K562 (cell line): ENCODE results near the gene RNF224. TPM values are rescaled to one million over a fixed set of nuclear protein-coding genes. Genes with fewer than 3 reads are reported as not detected.

Experiments used
- ATAC-seq: fragments of 200-7000 bp; cut with Tn5 transposase; 3 replicates; pipeline ENCODE4 v1.9.1; 2020; ENCODE audit warnings: moderate library complexity
- BruUV-seq: library from RNA; stranded (reverse); fragments of 400-500 nt; replicated peaks from 2 replicates; lab custom pipeline; 2021; lab: Mats Ljungman, UMichigan
- CTCF ChIA-PET: fragments of 300-600 bp; formaldehyde crosslinking; extraction: SDS; loops from one replicate; lab custom pipeline; 2021; ENCODE audit warnings: low intra/inter-chr PET ratio; lab: Yijun Ruan, JAX
- POLR2A ChIA-PET: fragments of 300-600, 350-650 bp; sonication (Branson Sonifier 250); formaldehyde crosslinking; extraction: SDS; loops from one replicate; lab custom pipeline; 2021; ENCODE audit warnings: antibody characterized with exemption, inconsistent platforms; lab: Yijun Ruan, JAX
- DNase-seq, 4 experiments: peaks; one replicate each; pipeline versions ENCODE4 v3.0.0 to v3.0.0-alpha.2; 2011 to 2018; ENCODE audit warnings: low spot score in 3 of 4, mixed read lengths in 3 of 4; ENCODE audit errors: extremely low read depth in 1 of 4
- FAIRE-seq: peaks from 2 replicates; lab custom pipeline; 2011; peaks lifted over from hg19 to GRCh38; lab: Jason Lieb, UNC
- H2AFZ ChIP-seq: 2 replicates; pipeline ENCODE4 v1.6.0; 2011; ENCODE audit warnings: low read depth, low read length, control low read depth, inconsistent platforms
- H3K27ac ChIP-seq: fragments of 200-600 bp; 3 replicates; pipeline ENCODE4 v1.8.0; 2011; ENCODE audit warnings: low read depth, mild to moderate bottlenecking, control low read depth, inconsistent platforms, low read length, moderate library complexity, mixed read lengths; ENCODE audit errors: extremely low read depth
- H3K27me3 ChIP-seq, 2 experiments: fragments of 300-600 bp in 1 of 2; 2 replicates in 1 of 2; 3 replicates in 1 of 2; pipeline versions ENCODE4 v1.6.0 to v1.8.0; 2011; ENCODE audit warnings: inconsistent platforms in 2 of 2, low read length in 2 of 2, mild to moderate bottlenecking in 1 of 2, mixed read lengths in 1 of 2, moderate library complexity in 1 of 2; ENCODE audit not compliant: control insufficient read depth in 2 of 2, insufficient read depth in 2 of 2
- H3K36me3 ChIP-seq: fragments of 300-600 bp; 3 replicates; pipeline ENCODE4 v1.8.0; 2011; ENCODE audit warnings: mild to moderate bottlenecking, low read length, inconsistent platforms; ENCODE audit not compliant: control insufficient read depth, insufficient read depth
- H3K4me1 ChIP-seq, 2 experiments: fragments of 200-600 bp in 1 of 2; replicated peaks in 1 of 2; 2 replicates in 1 of 2; 3 replicates in 1 of 2; pipeline versions ENCODE4 v1.5.1 to v1.8.0; 2011; ENCODE audit warnings: inconsistent platforms in 2 of 2, low read length in 2 of 2, mild to moderate bottlenecking in 1 of 2, mixed read lengths in 1 of 2, moderate library complexity in 1 of 2; ENCODE audit not compliant: control insufficient read depth in 2 of 2, insufficient read depth in 2 of 2
- H3K4me2 ChIP-seq: 2 replicates; pipeline ENCODE4 v1.6.1; 2011; ENCODE audit warnings: low read length, control low read depth, inconsistent platforms, mixed read lengths; ENCODE audit not compliant: insufficient read depth
- H3K4me3 ChIP-seq: fragments of 200-600 bp; sonication (generic), shearing (Covaris generic); 2 replicates; pipeline ENCODE4 v1.5.1; 2016; ENCODE audit warnings: control low read depth, inconsistent platforms
- H3K79me2 ChIP-seq: fragments of 200-600 bp; 3 replicates; pipeline ENCODE4 v1.8.0; 2011; ENCODE audit warnings: low read length, inconsistent platforms; ENCODE audit not compliant: control insufficient read depth, insufficient read depth
- H3K9ac ChIP-seq, 2 experiments: 2 replicates each; pipeline versions ENCODE4 v1.6.0 to v1.6.1; 2011; ENCODE audit warnings: low read depth in 2 of 2, low read length in 2 of 2, control low read depth in 1 of 2, inconsistent platforms in 1 of 2, mild to moderate bottlenecking in 1 of 2, mixed read lengths in 1 of 2; ENCODE audit not compliant: insufficient read depth in 1 of 2
- H3K9me1 ChIP-seq: one replicate; pipeline ENCODE4 v1.6.0; 2011; ENCODE audit warnings: inconsistent platforms, mild to moderate bottlenecking, low read length, moderate library complexity; ENCODE audit not compliant: control insufficient read depth, insufficient read depth
- H3K9me3 ChIP-seq: replicated peaks from 2 replicates; pipeline ENCODE4 v1.5.1; 2011; ENCODE audit warnings: low read depth, low read length, inconsistent platforms; ENCODE audit not compliant: control insufficient read depth, insufficient read depth
- H4K20me1 ChIP-seq: replicated peaks from 2 replicates; pipeline ENCODE4 v1.6.1; 2011; ENCODE audit warnings: low read length, inconsistent platforms, mixed read lengths; ENCODE audit not compliant: control insufficient read depth, insufficient read depth
- ARHGAP35 ChIP-seq: fragments of 450-650 bp; IDR thresholded peaks from 2 replicates; pipeline ENCODE4 v1.6.1; 2018; ENCODE audit not compliant: partially characterized antibody
- ATF1 ChIP-seq, 2 experiments: fragments of 450-650 bp in 1 of 2; IDR thresholded peaks; 2 replicates each; pipeline ENCODE4 v1.6.1; 2016; ENCODE audit warnings: missing compliant biosample characterization in 1 of 2, missing genetic modification characterization in 1 of 2
- CBX5 ChIP-seq: IDR thresholded peaks from 2 replicates; pipeline ENCODE4 v1.6.1; 2014; ENCODE audit warnings: low read depth, borderline replicate concordance
- CBX8 ChIP-seq: fragments of 200-600 bp; sonication (generic); IDR thresholded peaks from 2 replicates; pipeline ENCODE4 v1.6.1; 2012; ENCODE audit warnings: borderline replicate concordance, mixed run types, low read depth, mild to moderate bottlenecking, moderate library complexity, mixed read lengths, low read length, control low read depth, inconsistent platforms; ENCODE audit not compliant: poor library complexity, severe bottlenecking; ENCODE audit errors: extremely low read depth
- EP400 ChIP-seq: fragments of 450-650 bp; IDR thresholded peaks from 2 replicates; pipeline ENCODE4 v1.6.1; 2017; ENCODE audit warnings: antibody characterized with exemption, mild to moderate bottlenecking, moderate library complexity
- EZH2 ChIP-seq: IDR thresholded peaks from 2 replicates; pipeline ENCODE4 v1.6.1; 2012; ENCODE audit warnings: low read depth, mild to moderate bottlenecking, inconsistent platforms, low read length, borderline replicate concordance
- JUND ChIP-seq, 2 experiments: IDR thresholded peaks; 2 replicates in 1 of 2; 3 replicates in 1 of 2; pipeline ENCODE4 v1.6.1; 2011; ENCODE audit warnings: borderline replicate concordance in 2 of 2, low read depth in 2 of 2, low read length in 2 of 2, improper control_type of control experiment in 1 of 2, missing biosample characterization in 1 of 2, missing genetic modification characterization in 1 of 2, missing genetic modification reagents in 1 of 2
- ZC3H11A ChIP-seq: IDR thresholded peaks from 2 replicates; pipeline ENCODE4 v1.6.1; 2012; ENCODE audit warnings: low read depth, low read length, improper control_type of control experiment
- ZNF143 ChIP-seq: sonication (generic); formaldehyde crosslinking; IDR thresholded peaks from 2 replicates; pipeline ENCODE4 v1.9.0; 2022; ENCODE audit warnings: mild to moderate bottlenecking, missing genetic modification reagents
- ZNF408 ChIP-seq: fragments of 250-450 bp; sonication (Bioruptor Pico); IDR thresholded peaks from 2 replicates; pipeline ENCODE4 v1.4.0; 2020; ENCODE audit warnings: low read depth, mild to moderate bottlenecking, moderate library complexity
- ZNF764 ChIP-seq: fragments of 250-450 bp; sonication (Bioruptor Pico); IDR thresholded peaks from 2 replicates; pipeline ENCODE4 v1.4.0; 2020; ENCODE audit warnings: low read depth, mild to moderate bottlenecking, moderate library complexity
- WGBS: fragments of 100-300 bp; shearing (Covaris generic); methylation state at CpG from one replicate; pipeline ENCODE4 v1.1.6; 2016; ENCODE audit warnings: low coverage, mixed read lengths; ENCODE audit not compliant: insufficient coverage; ENCODE audit errors: missing lambda C conversion rate; 5-methylcytosine and 5-hydroxymethylcytosine counted together
- in situ Hi-C: fragments of 300-500 bp; cut with MboI; formaldehyde crosslinking; loops from 4 replicates; pipeline ENCODE4 v1.15.0; 2018; ENCODE audit warnings: inconsistent platforms, mixed read lengths
- intact Hi-C: fragments of 100-400 bp; cut with micrococcal nuclease; formaldehyde crosslinking; loops from 2 replicates; pipeline ENCODE4 v1.14.2; 2022
- polyA plus RNA-seq, 8 experiments: library from polyadenylated mRNA; depleted of rRNA in 4 of 8; stranded (reverse) in 5 of 8; unstranded in 3 of 8; fragments of >200 nt; fragmentation: Nextera tagmentation in 2 of 8; fragmentation: Illumina TruSeq in 1 of 8; extraction: Ambion mirVana in 2 of 8; extraction: Trizol in 1 of 8; gene quantifications; 2 replicates each; pipeline versions ENCODE4 v1.2.1 to v1.2.3, GENCODE V29; 2011 to 2014; ENCODE audit warnings: inconsistent platforms in 1 of 8, missing spikeins in 1 of 8
- total RNA-seq, 7 experiments: library from RNA; depleted of rRNA in 6 of 7; stranded (reverse); fragments of >200 nt in 6 of 7; fragmentation: Illumina TruSeq in 2 of 7; extraction: Trizol in 2 of 7; gene quantifications; 2 replicates each; pipeline versions ENCODE4 v1.2.1 to v1.2.3, GENCODE V29; 2011 to 2021; ENCODE audit warnings: low replicate concordance in 1 of 7
- TF ChIP-seq, protein P1 (sequence below): sonication (generic); formaldehyde crosslinking; IDR thresholded peaks from 2 replicates; pipeline ENCODE4 v1.8.0; 2022; ENCODE audit warnings: mild to moderate bottlenecking, missing genetic modification reagents
- TF ChIP-seq, protein P2 (sequence below): fragments of 450-650 bp; formaldehyde crosslinking; IDR thresholded peaks from 2 replicates; pipeline ENCODE4 v1.4.0; 2022; ENCODE audit warnings: missing genetic modification characterization
- TF ChIP-seq, protein P3 (sequence below), 2 experiments: fragments of 450-650 bp in 1 of 2; sonication (generic) in 1 of 2; formaldehyde crosslinking in 1 of 2; IDR thresholded peaks in 1 of 2; conservative IDR thresholded peaks in 1 of 2; 2 replicates each; pipeline versions ENCODE4 v1.6.1 to v1.8.1; 2016 to 2023; ENCODE audit warnings: mild to moderate bottlenecking in 2 of 2, moderate library complexity in 2 of 2, inconsistent platforms in 1 of 2, missing genetic modification reagents in 1 of 2
- TF ChIP-seq, protein P4 (sequence below): fragments of 250-450 bp; sonication (Bioruptor Pico); IDR thresholded peaks from 2 replicates; pipeline ENCODE4 v1.4.0; 2020; ENCODE audit warnings: borderline replicate concordance

The RNF224 gene
- total and polyA plus RNA-seq, 9 of the 15 experiments (the other 6 are each of a cell fraction or from before 2014, with no cell fraction given), result not detected

DNA sequence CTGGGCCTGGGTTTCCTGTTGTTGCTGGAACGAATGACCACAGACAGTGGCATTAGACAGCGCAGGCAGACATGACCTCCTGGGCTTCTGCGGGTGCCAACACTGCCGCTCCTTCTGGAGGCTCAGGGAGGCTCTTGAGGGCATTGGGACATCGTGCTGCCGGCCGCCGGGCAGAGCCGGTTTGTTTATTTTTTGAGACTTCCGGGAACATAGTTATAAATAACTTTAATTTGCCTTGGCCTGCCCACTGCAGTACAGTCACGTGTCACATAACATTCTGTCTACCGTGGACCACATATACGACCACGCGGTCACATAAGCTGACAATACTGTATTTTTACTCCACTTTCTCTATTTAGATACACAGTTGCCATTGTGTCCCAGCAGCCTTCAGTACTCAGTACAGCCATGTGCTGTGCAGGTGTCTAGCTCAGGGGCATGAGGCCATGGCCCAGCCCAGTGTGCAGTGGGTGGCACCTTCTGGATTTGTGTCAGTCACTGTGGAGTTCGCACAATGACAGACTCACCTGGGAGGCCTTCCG lies 42.0 kb downstream of the RNF224 start:
- no peaks in the 10 kb centered on the region for H4K20me1 ChIP-seq
- CTCF ChIA-PET, result no interaction called here
- no peaks in the 10 kb centered on the region for H3K9me3 ChIP-seq
- FAIRE-seq (peak; percentile 61), ATAC-seq (no peak), DNase-seq (no peak)
- no peak overlapping the region for H3K4me3 ChIP-seq
- WGBS, result 64% methylated on average over 16 of the region's 17 CpGs
- H3K4me2 ChIP-seq, result peak overlapping the region; percentile 62
- peaks cover 10% of the 10 kb centered on the region; the same call in 2 of the 3 replicates for H3K79me2 ChIP-seq
- H3K9me1 ChIP-seq, result no peaks in the 10 kb centered on the region
- H3K27me3 ChIP-seq, result no peaks in the 10 kb centered on the region
- H3K27ac ChIP-seq, result peak overlapping the region; percentile 71
- intact Hi-C loops, result no loop called here
- in situ Hi-C loops, result no loop called here
- H3K4me1 ChIP-seq, result peaks cover 20 to 72% of the 10 kb centered on the region in 2 experiments
- peaks cover 81% of the 10 kb centered on the region for H3K36me3 ChIP-seq
- BruUV-seq, result no TSS peak
- POLR2A ChIA-PET, result interaction anchor here (0.9 to 4.2 kb wide), 2 partner anchors 8 to 28 kb away, joined by 3 to 23 read pairs; partner anchors contain the start of genes TOR4A and TUBB4B
- 0 out of 2 replicates have a peak overlapping the region, but pooled peaks have one; percentile 70 for H2AFZ ChIP-seq
- H3K9ac ChIP-seq, result peak overlapping the region; percentile 54 to 85
- TF ChIP-seq ZC3H11A (no peak), CBX8 (no peak), ATF1 (CRISPR knock-in tag; IDR thresholded peaks at IDR 0.05) (no peak), ATF1 (tag; IDR thresholded peaks at IDR 0.05) (no peak), ZNF764 (CRISPR knock-in tag) (no peak), EZH2 (no peak), JUND (IDR thresholded peaks at IDR 0.05; ENCODE audit: borderline replicate concordance, low read depth, low read length) (no peak), JUND (tag; IDR thresholded peaks at IDR 0.05; ENCODE audit: borderline replicate concordance, low read depth, low read length) (no peak), CBX5 (no peak), ARHGAP35 (no peak), ZNF143 (CRISPR knock-in tag) (no peak), ZNF408 (CRISPR knock-in tag) (no peak), EP400 (no peak)
- TF ChIP-seq, protein P1, sequence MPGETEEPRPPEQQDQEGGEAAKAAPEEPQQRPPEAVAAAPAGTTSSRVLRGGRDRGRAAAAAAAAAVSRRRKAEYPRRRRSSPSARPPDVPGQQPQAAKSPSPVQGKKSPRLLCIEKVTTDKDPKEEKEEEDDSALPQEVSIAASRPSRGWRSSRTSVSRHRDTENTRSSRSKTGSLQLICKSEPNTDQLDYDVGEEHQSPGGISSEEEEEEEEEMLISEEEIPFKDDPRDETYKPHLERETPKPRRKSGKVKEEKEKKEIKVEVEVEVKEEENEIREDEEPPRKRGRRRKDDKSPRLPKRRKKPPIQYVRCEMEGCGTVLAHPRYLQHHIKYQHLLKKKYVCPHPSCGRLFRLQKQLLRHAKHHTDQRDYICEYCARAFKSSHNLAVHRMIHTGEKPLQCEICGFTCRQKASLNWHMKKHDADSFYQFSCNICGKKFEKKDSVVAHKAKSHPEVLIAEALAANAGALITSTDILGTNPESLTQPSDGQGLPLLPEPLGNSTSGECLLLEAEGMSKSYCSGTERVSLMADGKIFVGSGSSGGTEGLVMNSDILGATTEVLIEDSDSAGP (CRISPR knock-in tag), result no peak
- TF ChIP-seq, protein P2, sequence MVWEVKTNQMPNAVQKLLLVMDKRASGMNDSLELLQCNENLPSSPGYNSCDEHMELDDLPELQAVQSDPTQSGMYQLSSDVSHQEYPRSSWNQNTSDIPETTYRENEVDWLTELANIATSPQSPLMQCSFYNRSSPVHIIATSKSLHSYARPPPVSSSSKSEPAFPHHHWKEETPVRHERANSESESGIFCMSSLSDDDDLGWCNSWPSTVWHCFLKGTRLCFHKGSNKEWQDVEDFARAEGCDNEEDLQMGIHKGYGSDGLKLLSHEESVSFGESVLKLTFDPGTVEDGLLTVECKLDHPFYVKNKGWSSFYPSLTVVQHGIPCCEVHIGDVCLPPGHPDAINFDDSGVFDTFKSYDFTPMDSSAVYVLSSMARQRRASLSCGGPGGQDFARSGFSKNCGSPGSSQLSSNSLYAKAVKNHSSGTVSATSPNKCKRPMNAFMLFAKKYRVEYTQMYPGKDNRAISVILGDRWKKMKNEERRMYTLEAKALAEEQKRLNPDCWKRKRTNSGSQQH (CRISPR knock-in tag), result no peak
- TF ChIP-seq, protein P3, sequence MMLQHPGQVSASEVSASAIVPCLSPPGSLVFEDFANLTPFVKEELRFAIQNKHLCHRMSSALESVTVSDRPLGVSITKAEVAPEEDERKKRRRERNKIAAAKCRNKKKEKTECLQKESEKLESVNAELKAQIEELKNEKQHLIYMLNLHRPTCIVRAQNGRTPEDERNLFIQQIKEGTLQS (IDR thresholded peaks at IDR 0.05), result no peak
- TF ChIP-seq, protein P3 (CRISPR knock-in tag; conservative IDR thresholded peaks at IDR 0.05), result no peak
- TF ChIP-seq, protein P4, sequence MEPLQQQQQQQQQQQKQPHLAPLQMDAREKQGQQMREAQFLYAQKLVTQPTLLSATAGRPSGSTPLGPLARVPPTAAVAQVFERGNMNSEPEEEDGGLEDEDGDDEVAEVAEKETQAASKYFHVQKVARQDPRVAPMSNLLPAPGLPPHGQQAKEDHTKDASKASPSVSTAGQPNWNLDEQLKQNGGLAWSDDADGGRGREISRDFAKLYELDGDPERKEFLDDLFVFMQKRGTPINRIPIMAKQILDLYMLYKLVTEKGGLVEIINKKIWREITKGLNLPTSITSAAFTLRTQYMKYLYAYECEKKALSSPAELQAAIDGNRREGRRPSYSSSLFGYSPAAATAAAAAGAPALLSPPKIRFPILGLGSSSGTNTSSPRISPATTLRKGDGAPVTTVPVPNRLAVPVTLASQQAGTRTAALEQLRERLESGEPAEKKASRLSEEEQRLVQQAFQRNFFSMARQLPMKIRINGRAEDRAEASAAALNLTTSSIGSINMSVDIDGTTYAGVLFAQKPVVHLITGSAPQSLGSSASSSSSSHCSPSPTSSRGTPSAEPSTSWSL (CRISPR knock-in tag), result no peak
